T-helper 1 cell (primary cell): ENCODE data around the gene ASL.
"Not testable (repeated sequence)": the region's sequence is repeated elsewhere in the genome, so short reads cannot be mapped to it uniquely, and the experiment has no call there.

Source experiments
- DNase-seq, 5 donors: peaks; one replicate each; pipeline ENCODE4 v3.0.0-alpha.2; 2012 to 2020

Gene ASL

GRCh38 chr7:66076462-66077329, 1.1 kb downstream of the ASL start:
- no peak for DNase-seq

- DNase-seq: no peak
Measured at GRCh38 chr7:66078067-66078466, 2.4 kb downstream of the ASL start.

- DNase-seq: no peak
Measured at GRCh38 chr7:66082083-66082482, 6.5 kb downstream of the ASL start.

- DNase-seq: no peak
Measured at GRCh38 chr7:66082886-66083415, 7.3 kb downstream of the ASL start.

GRCh38 chr7:66083677-66084076, 8.1 kb downstream of the ASL start:
- DNase-seq: no peak

- DNase-seq: no peak
Measured at GRCh38 chr7:66088861-66089838, 13.5 kb downstream of the ASL start.

GRCh38 chr7:66092654-66093053, 17.0 kb downstream of the ASL start:
- DNase-seq: no peak

GRCh38 chr7:66095010-66095409, 19.4 kb downstream of the ASL start:
- no peak for DNase-seq

- no peak for DNase-seq
Measured at GRCh38 chr7:66099232-66099550, 23.6 kb downstream of the ASL start.

- DNase-seq: peak in 2 of 5 donors; percentile 11 to 45
Measured at GRCh38 chr7:66099551-66100407, 24.2 kb downstream of the ASL start.

- DNase-seq: no peak
Measured at GRCh38 chr7:66100408-66101050, 24.9 kb downstream of the ASL start.

GRCh38 chr7:66102168-66102567, 26.5 kb downstream of the ASL start:
- not testable (repeated sequence) for DNase-seq

GRCh38 chr7:66103994-66104393, 28.4 kb downstream of the ASL start:
- DNase-seq: not testable (repeated sequence)

- no peak for DNase-seq
Measured at GRCh38 chr7:66105263-66105748, 29.7 kb downstream of the ASL start.

- DNase-seq: not testable (repeated sequence)
Measured at GRCh38 chr7:66108410-66108809, 32.8 kb downstream of the ASL start.

- DNase-seq: no peak
Measured at GRCh38 chr7:66110856-66111255, 35.2 kb downstream of the ASL start.

- peak; percentile 74 to 82 (median 77) for DNase-seq
Measured at GRCh38 chr7:66114743-66115649, 39.4 kb downstream of the ASL start, which contains the start of gene CRCP. Gene CRCP (plus strand): TSS chr7:66114847. CDS start chr7:66114963, 116 bp downstream.

GRCh38 chr7:66116680-66117420, 41.2 kb downstream of the ASL start:
- DNase-seq: not testable (repeated sequence)

- peak in 1 of 5 donors; percentile 7 for DNase-seq
Measured at GRCh38 chr7:66118603-66119002, 43.0 kb downstream of the ASL start.
